Thoracic aorta (tissue), 2 donors: ENCODE data around the gene WWC1. TPM values are rescaled to one million over a fixed set of nuclear protein-coding genes. Genes with fewer than 3 reads are reported as not detected.

Experiments
- ATAC-seq: fragments of 150-250 bp; one replicate; pipeline ENCODE4 v1.8.0; 2017; ENCODE audit warnings: low read depth; ENCODE audit not compliant: insufficient number of reproducible peaks, low FRiP score
- DNase-seq: peaks from one replicate; pipeline ENCODE4 v3.0.0-alpha.2; 2020; ENCODE audit warnings: low spot score
- H3K27ac ChIP-seq, 2 donors: fragments of 200-600 bp; sonication (generic); 1 replicate in 1 of 2; 2 replicates in 1 of 2; pipeline ENCODE4 v1.5.1; 2016; ENCODE audit warnings: mild to moderate bottlenecking in 2 of 2, moderate library complexity in 2 of 2
- H3K27me3 ChIP-seq: fragments of 200-600 bp; sonication (generic); replicated peaks from 2 replicates; pipeline ENCODE4 v1.6.0; 2016; ENCODE audit warnings: mild to moderate bottlenecking; ENCODE audit not compliant: insufficient read depth
- H3K36me3 ChIP-seq: fragments of 200-600 bp; sonication (generic); one replicate; pipeline ENCODE4 v1.5.1; 2016
- H3K4me1 ChIP-seq, 2 donors: fragments of 200-600 bp; sonication (generic); 1 replicate in 1 of 2; 2 replicates in 1 of 2; pipeline versions ENCODE4 v1.5.1 to v1.6.0; 2016; ENCODE audit warnings: low read depth in 2 of 2, mild to moderate bottlenecking in 1 of 2; ENCODE audit not compliant: control insufficient read depth in 1 of 2
- H3K4me3 ChIP-seq: fragments of 200-600 bp; sonication (generic); 2 replicates; pipeline ENCODE4 v1.5.1; 2016; ENCODE audit warnings: mild to moderate bottlenecking
- H3K9me3 ChIP-seq: fragments of 200-600 bp; sonication (generic); 2 replicates; pipeline ENCODE4 v1.5.1; 2016
- CTCF ChIP-seq: fragments of 200-600 bp; sonication (generic); IDR thresholded peaks from one replicate; pipeline ENCODE4 v1.5.1; 2019; ENCODE audit warnings: antibody characterized with exemption
- total RNA-seq, 2 donors: library from RNA; depleted of rRNA; stranded (reverse); fragments of >200 nt; gene quantifications; one replicate each; pipeline versions ENCODE4 v1.1.0 to v1.2.3, GENCODE V29; 2016

WWC1 gene
- total RNA-seq, 2 donors from 2014 or later: 3.6 TPM; not detected in 1

DNA sequence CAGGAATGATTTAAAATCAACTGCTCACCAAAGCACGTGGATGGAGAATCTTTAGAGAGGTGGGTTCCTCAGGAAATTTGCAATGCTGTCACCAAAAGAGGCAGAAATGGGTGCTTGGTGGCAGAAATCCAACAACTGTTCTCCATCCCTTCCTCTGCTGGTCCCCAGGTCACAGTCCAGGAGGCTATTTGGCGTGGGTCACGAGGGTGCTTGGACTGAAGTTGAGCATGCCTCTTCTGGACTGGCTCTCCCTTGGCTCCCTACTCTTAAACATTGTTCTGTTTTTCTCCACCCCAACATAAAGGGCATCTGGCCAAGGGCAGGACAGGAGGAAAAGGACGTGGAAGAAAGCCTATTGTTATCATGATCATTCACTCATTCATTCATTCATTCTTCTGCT is 58.9 kb downstream of the WWC1 start:
- H3K4me3 ChIP-seq: no peak overlapping the region
- ATAC-seq (no peak), DNase-seq (no peak)
- no peaks in the 10 kb centered on the region for H3K27me3 ChIP-seq
- no peak for TF ChIP-seq CTCF
- no peaks in the 10 kb centered on the region for H3K36me3 ChIP-seq
- no peak overlapping the region for H3K27ac ChIP-seq
- H3K4me1 ChIP-seq: no peaks in the 10 kb centered on the region
- H3K9me3 ChIP-seq: no peaks in the 10 kb centered on the region

DNA sequence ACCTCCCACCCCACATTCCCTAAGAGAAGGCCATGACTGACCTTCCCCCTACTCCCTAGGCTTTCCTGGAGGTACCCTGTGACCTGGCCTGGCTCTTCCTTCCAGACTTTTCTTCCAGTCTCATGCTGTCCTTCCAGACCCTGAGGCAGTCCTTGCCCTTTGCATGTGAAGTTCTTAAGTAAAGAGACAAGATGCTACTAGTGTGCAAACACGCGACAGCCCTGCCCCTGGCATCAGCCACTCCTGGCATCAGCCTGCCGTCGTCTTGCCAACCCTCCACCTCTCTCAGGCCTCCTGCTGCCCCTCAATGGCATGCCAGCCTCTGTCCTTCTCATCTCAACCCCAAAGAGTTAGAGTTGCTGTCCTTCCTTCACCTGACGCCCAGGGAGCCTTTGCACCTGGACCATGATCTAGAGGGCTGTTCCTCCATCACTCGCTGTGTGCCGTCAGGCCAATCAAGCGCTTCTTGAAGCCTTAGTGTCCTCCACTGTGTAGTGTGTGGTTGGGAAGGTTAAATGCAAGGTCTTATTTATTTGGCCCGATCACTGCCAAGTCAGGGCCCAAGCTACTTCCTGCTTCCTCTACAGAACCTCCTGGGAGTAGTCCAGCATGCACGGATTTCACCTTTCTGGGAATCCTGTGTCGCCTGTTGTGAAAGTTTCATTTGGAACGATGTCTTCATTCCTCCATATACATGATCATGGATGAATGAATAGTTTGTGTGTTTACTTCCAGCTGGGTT is 61.9 kb downstream of the WWC1 start:
- Histone ChIP-seq H3K27ac (no peak overlapping the region), H3K9me3 (no peaks in the 10 kb centered on the region), H3K27me3 (no peaks in the 10 kb centered on the region), H3K4me3 (no peak overlapping the region), H3K36me3 (no peaks in the 10 kb centered on the region), H3K4me1 (no peaks in the 10 kb centered on the region)
- ATAC-seq: no peak
- DNase-seq: no peak
- TF ChIP-seq CTCF: no peak

GRCh38 chr5:168354397-168354796 is 63.0 kb downstream of the WWC1 start:
- no peak for ATAC-seq
- no peak overlapping the region for H3K27ac ChIP-seq
- no peak for TF ChIP-seq CTCF

GRCh38 chr5:168356171-168356570 is 64.7 kb downstream of the WWC1 start:
- H3K4me1 ChIP-seq: no peaks in the 10 kb centered on the region
- no peaks in the 10 kb centered on the region for H3K27me3 ChIP-seq
- no peak for ATAC-seq
- no peaks in the 10 kb centered on the region for H3K9me3 ChIP-seq
- no peak for DNase-seq
- H3K36me3 ChIP-seq: no peaks in the 10 kb centered on the region
- no peak for TF ChIP-seq CTCF
- H3K27ac ChIP-seq: no peak overlapping the region
- no peak overlapping the region for H3K4me3 ChIP-seq

More at GRCh38 chr5:168354397-168354796, 63.0 kb downstream of the WWC1 start:
- Histone ChIP-seq H3K4me1 (no peaks in the 10 kb centered on the region), H3K27me3 (no peaks in the 10 kb centered on the region), H3K9me3 (no peaks in the 10 kb centered on the region), H3K4me3 (no peak overlapping the region), H3K36me3 (no peaks in the 10 kb centered on the region)
- no peak for DNase-seq

DNA sequence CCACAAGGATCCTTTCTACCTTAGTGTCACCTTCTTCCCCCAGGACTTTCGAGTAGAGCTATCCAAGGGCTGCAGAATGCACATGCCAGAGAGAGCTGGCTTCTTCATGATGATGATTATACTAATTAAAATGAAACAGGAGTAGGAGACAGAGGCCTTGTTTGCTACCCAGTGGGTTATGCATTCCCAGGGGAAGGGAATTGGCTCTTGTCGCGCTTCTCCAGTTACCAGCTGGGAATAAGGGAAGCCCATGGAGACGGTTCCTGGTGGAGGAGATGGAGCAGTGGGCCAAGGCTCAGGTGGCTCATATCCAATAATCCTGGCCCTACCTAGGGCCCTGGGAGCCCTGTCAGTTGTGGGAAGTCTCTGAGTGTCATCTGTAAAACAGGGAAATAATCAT is 65.1 kb downstream of the WWC1 start:
- no peaks in the 10 kb centered on the region for H3K4me1 ChIP-seq
- ATAC-seq (no peak), DNase-seq (no peak)
- no peak overlapping the region for H3K4me3 ChIP-seq
- H3K36me3 ChIP-seq: no peaks in the 10 kb centered on the region
- H3K9me3 ChIP-seq: no peaks in the 10 kb centered on the region
- TF ChIP-seq CTCF: no peak
- H3K27ac ChIP-seq: no peak overlapping the region
- no peaks in the 10 kb centered on the region for H3K27me3 ChIP-seq
